GM19438 (cell line): ENCODE measurements around the gene APBA2.

Experiments
- ATAC-seq: cut with Tn5 transposase; IDR thresholded peaks from one replicate; pipeline ENCODE4 v1.9.1; 2021; ENCODE audit warnings: low read depth; ENCODE audit not compliant: unreplicated experiment

APBA2 gene

DNA sequence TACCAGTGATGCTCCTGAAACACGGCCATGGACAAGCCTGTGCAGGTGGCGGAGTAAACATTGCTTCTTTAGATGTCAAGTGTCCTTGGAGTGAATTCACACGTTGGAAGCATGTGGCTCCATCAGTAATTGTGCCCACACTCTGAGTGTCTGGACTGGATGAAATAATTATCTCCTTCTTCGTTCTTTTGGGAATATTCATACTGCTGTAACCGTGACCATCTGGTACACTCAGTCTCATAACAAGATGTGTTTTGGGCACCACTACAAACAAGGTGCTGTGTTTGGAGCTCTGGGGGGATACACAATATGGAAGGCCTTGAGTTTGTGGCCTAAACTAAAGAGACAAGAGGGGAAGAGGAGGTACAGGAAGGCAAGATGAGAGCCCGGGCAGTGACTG is 165.6 kb downstream of the APBA2 start:
- no peak for ATAC-seq

DNA sequence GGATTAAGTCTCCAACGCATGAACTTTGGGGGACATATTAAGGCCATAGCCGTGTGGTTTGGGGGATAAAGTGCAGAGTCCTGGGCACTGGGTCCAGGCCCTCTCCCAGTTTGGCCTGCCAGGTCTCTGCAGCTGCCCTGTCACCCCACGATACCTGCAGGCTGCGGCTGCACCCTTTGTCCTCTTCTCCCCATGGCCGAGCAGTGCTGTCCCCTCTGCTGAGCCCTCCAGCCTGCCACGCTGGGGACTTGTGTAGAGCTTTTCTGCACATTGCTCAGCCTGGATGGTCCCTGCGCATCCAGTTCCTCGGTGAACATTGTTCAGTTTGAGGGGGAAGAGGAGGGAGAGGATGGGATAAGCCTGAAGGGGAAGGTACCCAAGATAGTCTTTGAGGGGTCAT is 167.2 kb downstream of the APBA2 start:
- ATAC-seq = no peak

DNA sequence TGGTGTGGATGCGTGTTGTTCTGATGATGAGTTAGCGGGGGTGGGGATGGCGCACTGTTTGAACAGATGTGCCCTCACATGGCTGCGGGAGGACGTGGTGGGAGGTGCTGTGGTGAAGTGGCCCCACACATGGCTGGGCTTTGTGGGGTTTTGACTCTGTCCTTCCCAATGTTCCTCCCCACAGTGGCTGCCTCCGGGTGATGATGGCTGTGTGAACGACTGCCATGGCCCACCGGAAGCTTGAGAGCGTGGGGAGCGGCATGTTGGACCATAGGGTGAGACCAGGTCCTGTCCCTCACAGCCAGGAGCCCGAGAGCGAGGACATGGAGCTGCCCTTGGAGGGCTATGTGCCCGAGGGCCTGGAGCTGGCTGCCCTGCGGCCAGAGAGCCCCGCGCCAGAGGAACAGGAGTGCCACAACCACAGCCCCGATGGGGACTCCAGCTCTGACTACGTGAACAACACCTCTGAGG is 167.9 kb downstream of the APBA2 start:
- ATAC-seq = no peak

DNA sequence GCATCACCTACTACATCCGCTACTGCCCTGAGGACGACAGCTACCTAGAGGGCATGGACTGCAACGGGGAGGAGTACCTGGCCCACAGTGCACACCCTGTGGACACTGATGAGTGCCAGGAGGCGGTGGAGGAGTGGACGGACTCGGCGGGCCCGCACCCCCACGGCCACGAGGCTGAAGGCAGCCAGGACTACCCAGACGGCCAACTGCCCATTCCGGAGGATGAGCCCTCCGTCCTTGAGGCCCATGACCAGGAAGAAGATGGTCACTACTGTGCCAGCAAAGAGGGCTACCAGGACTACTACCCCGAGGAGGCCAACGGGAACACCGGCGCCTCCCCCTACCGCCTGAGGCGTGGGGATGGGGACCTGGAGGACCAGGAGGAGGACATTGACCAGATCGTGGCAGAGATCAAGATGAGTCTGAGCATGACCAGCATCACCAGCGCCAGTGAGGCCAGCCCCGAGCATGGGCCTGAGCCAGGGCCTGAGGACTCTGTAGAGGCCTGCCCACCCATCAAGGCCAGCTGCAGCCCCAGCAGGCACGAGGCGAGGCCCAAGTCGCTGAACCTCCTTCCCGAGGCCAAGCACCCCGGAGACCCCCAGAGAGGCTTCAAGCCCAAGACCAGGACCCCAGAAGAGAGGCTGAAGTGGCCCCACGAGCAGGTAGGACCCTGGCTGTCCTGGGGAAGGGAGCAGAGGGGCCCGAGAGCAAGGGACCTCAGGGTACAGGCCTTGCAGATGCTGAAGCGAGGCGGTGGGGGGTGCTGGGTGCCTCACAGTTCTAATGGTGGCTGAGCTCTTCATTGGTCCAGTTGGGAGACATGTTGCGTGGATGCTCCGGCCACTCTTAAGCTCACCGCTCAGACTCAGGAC is 168.6 kb downstream of the APBA2 start:
- no peak for ATAC-seq

DNA sequence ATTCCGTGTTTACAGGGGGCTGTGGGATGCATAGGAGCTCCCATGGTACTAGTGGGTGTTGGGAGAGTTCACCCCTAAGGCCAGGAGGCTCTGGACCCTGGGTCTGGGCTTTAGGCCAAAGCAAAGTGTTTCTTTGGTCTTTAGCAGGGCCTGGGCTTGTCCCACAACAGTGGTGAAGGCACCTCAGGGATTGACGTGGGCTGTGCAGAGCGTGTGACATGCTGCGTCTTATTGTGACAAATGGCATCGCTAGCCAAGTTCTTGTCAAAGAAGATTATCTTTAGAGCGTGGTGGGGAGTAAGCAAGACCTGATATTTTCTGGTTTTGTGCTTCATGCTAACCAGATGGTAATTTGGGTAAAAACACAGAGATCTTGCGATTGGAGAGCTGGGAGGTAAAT is 170.1 kb downstream of the APBA2 start:
- ATAC-seq = no peak

DNA sequence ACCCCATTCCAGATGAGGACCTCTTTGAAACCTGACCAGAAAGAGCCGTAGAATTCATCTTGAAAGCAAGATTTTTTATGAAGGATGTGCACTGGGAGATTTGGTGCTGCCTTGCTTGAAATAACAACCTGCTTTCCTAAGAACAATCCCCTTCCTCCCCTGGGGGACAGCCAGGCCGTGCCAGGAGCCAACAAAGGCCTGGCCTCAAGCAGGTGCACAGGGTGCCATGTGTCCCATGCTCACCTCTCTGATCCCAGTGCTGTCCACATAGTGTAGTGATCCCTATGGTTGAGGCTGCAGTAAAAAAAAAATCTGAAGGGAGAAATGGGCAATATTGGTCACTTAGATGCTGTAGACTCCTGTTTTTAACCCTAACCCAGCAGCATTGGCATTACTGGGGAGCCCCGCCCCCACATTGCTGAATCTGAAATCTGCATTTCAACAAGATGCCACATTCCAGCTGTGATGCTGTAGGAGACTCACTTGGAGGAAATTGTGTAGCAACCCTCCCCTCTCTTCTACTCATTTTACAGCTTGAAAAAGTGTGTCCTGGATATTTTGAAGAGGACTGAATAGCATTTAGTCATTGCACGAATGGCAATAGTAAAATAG is 171.2 kb downstream of the APBA2 start:
- no peak for ATAC-seq

DNA sequence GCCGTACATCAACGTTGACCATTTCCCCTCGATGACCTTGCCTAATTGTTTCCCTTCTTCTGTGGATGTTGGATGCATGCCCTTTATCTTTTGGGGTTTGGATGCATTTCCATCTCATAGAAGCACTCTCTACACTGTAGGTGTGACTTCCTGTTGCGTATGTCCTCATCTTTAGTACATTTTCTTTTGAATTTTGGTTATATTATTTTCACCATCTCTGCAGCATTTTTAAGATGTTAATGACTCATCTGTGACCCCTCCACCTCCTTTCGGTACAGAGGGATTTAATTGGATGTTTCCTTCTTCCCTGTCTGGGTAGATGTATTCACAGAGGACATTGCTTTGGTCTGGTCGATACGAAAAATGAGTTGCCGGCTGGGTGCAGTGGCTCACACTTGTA is 172.1 kb downstream of the APBA2 start:
- no peak for ATAC-seq

DNA sequence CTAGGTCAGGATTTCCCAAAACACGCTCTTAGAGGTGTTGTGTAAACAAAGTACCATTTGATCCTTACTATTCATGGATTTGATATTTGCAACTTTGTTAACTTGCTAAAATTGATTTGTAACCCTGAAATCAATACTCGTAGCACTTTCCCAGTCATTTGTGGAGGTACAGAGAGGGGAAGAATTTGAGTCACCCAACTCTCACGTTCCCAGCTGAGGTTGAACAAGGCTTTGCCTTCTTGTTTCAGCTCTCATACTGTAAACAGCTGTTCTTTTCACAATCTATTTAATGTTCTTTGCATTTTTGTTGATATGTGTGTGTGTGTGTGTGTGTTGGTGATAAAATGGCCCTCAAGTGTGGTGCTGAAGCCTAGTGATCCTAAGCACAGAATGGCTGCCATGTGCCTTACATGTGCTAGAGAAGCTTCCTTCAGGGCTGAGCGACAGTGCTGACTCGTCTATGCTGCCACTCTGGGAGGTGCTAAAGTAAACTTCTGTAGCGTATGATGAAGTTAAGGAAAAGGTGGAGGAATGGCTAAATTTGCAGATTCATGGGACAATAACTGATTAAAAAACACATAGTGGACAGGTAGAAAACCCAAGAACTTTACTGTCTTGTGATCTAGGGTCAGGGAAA is 173.2 kb downstream of the APBA2 start:
- no peak for ATAC-seq

DNA sequence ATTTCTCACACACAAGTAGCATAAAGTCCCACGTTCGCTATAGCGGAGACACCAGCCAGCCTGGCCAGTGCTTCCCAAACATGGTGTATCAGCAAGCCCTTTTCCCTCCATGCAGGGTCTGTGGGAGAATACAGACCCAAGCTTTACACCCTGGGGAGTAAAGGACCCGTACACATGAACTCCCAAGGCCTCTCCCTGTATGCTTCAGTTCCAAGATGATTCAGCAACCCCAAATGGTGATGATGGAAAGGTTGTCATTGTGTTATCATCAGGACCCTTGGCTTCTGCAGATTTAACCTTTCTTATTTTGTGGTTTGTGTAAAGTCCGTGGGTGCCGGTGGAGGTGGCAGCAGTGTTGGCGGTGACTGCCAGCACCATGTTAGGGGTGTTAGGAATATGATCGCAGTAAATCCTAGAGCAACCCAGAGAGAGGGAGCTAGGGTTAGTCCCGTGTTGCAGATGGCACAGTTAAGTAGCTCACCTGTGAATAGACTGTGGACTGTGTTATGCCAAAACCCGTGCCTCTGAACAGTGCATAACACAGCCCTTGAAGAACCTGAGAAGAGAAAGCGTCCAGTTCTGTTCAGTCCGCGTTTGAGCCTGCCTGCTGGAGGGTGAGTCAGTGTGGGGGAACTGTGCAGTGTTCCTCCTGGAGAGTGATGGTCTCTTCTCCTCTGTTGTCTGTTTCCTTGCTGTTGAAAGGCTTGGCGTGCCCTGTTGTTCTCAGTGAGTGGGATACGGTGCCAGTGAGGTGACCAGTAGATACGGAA is 174.3 kb downstream of the APBA2 start:
- ATAC-seq = no peak

DNA sequence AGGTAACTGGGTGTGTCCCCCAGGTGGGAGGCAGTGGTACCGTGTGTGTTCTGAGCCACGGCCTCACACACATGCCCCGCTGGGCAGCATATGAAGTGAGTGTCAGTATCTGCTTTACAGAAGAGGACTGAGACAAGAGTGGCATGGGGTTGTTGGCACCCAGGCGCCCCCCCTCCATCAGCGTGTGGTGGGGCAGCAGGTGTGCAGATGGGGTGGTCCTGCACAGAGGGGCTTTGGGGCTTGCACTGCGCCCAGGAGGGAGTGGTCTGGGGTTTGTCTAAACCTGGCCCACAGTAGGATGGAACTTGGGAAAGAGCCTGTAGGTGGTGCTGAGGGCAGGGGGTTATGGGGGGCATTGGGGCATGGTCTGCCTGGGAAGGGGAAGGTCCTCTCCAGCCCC is 176.0 kb downstream of the APBA2 start:
- no peak for ATAC-seq

DNA sequence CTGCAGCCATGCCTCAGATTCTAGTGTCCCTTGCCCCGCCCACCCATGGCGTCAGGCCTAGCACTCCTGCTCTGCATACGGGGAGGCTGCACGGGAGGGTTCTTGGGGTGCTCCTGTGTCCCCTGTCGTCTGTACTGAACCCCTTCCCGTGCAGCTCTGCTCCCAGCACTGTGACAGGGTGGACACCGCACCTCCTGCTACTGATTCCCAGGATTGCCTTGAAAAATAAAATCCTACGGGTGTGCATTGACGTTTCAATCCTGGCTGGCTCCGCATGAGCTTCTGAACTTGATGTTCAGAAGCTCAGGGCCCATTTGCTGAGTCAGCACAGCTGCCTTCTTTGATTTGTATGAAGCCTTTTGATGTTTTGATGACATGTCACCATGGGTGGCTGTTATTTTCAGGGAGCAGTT is 176.4 kb downstream of the APBA2 start:
- no peak for ATAC-seq

DNA sequence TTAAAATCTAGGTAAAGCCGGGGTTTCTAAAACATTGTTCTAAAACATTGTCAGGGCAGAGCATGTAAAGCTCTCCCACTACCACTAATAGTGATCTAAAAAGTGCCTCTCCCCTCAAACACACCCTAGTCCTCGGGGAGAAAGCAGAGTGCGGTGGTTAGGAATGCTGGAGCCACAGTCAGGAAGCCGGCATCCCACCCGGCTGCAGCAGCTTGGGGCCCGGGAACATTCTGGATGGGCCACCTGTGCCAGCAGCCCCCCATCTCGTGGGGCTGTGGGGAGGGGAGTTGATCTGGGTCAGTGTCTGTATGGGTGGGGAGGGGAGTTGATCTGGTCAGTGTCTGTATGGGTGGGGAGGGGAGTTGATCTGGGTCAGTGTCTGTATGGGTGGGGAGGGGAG is 176.9 kb downstream of the APBA2 start:
- no peak for ATAC-seq

DNA sequence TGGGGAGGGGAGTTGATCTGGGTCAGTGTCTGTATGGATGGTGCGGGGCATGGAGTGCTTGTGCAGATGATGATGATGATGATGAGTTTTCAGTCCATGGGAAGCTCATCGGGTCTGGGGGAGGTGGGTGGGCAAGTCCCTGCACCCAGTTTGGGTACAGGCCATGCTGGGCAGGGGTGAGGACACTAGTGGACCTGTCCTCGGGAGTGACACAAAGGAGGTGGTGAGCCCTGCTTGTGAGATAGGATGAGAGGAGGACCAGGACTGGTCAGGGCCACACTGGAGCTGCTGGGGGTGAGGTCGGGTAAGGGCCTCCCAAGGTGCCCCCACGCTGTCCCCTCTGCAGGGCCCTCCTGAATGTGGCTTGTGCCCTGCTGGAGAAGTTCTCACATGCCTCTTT is 177.9 kb downstream of the APBA2 start:
- no peak for ATAC-seq

DNA sequence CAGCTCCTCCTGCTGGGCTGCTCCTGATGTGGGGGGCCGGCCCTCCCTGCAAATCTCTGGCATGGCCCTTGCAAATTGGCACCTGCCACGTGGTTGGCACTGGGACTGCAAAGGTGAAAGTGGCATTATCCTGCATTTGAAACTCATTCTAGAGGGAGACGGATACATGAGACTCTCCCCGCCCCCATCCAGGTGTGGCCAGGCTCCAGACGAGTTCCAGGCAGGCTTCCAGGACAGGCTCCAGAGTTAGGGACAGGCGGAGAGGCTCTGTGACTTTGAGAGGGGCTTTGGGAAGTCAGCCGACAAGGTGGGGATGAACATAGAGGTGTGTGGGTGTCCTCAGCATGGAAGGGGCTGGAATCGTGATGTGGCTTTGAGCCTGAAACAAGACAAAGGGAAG is 178.5 kb downstream of the APBA2 start:
- no peak for ATAC-seq

DNA sequence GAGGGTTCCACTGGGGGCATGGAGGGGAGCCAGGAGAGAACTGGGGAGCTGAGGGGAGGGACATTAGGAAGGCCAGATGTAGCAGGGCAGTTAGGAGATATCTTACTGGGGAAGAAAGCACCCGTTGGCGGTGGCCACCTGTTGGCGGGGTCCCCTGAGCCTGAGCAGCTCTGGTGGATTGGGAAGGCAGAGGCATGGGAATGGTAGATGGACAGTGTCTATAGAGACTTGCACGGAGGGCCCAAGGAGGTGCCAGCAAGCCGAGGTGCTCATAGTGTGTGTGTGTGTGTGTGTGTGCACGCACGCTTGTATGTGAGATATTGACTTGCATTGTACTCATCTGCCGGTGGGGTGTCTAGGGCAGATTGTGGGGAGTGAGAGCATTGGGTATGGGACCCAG is 179.0 kb downstream of the APBA2 start:
- ATAC-seq = no peak

DNA sequence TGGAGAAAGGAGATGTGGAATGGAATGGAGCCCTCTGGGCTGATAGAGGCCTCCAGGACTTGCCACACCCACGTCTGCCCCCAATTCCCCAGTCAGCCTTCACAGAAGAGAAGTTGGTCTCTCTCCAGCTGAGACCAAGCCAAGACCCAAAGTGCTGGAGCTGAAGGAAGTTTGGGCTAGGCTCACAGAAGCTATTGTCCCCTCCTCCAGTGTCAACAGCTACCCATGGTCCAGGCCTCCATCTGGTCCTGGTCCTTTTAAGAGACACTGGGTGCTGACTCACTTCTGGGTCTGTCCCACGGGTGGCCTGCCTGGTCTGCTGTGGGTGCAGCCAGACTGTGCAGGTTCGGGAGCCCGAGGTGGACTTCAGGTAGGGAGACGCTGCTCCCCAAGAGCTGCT is 179.8 kb downstream of the APBA2 start:
- ATAC-seq = no peak

DNA sequence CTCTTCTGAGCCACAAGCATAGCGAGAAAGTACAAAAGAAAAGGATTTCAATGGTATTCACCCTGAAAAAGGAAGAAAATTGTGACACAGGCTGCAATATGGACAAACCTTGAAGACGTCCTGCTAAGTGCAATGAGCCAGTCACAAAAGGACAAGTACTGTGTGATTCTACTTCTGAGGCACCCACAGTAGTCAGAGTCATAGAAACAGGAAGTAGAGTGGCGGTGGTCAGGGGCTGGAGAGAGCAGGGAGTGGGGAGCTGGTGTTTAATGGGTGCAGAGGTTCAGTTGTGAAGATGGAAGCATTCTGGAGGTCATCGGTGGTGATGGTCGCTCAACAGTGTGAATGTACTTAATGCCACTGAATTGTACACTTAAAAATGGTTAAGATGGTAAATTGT is 180.5 kb downstream of the APBA2 start:
- no peak for ATAC-seq

DNA sequence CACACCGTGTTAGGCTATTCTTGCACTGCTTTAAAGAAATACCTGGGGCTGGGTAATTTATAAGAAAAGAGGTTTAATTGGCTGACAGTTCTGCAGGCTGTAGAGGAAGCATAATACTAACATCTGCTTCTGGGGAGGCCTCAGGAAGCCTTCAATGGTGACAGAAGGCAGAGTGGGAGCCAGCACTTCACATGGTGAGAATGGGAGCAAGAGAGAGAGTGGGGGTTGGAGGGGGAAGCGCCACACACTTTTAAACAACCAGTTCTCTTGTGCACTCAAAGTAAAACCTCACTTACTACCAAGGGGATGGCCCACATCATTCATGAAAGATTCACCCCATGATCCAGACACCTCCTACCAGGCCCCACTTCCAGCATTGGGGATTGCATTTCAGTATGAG is 181.1 kb downstream of the APBA2 start:
- no peak for ATAC-seq

DNA sequence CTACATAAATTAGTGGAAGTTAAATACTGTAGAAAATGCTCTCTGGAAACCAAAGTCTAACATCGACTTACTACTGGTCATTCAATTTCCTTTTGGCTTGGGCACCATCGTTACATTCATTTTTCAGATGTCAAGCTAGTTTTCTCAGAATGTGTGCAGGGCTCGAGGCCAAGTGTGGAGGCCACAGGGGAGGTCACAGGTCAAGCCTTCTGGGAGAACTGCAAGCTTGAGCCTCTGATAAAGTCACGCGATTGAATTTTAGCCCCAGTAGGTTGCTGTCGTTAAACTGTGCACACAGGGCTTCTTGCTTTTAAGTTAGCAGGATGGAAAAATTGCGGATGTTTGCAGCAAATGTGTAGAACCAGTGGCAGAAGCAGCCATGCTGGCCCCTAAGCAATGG is 182.2 kb downstream of the APBA2 start:
- ATAC-seq = no peak

DNA sequence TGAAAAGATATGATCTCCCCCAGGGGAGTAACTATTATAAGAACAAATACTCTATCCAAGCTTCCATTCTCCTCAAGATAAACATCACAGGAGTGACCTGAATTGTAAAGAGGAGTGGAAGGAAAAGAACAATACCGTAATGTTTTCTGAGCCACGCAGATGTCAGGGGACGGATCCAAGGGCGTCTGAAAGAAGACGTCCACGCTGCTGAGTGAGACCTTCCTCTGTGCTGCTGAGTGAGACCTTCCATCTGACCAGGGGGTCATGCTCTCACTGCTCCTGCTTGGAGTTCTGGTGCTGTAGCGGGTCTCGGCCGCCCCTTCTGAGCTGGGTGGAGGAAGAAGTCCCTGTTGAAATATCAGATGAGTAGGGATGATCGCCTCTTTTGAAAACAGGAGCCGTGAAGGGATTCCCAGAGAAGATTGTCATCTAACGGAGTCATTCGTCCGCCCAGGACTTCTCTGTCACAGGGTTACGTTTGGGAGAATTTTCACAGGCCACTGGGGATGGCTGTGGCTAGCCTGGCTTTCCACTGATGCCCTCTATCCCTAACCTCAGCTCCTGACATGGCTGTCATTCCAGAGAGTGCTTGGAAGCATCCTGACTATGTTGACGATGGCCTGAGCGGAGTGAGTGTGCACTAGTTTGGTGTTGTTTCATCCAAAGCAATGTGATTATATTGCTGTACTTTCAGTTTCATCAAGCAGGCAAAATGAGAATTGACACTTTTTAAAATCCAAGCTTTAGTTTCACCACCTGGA is 184.9 kb downstream of the APBA2 start:
- no peak for ATAC-seq
